Osteocyte (in vitro differentiated cells): Measurements from ENCODE around the gene RFX7. TPM values are rescaled to one million over a fixed set of nuclear protein-coding genes. Genes with fewer than 3 reads are reported as not detected.
A peak's percentile ranks its signal among the peaks of the same experiment; 100 is the strongest.

Experiments used
- DNase-seq: peaks from one replicate; pipeline ENCODE4 v3.0.0; 2021; ENCODE audit warnings: mixed read lengths; ENCODE audit not compliant: unreplicated experiment; ENCODE audit errors: extremely low spot score
- H3K27ac Mint-ChIP-seq: one replicate; pipeline ENCODE4 v1.8.0; 2021; ENCODE audit warnings: mild to moderate bottlenecking, mixed read lengths; ENCODE audit not compliant: unreplicated experiment
- H3K27me3 Mint-ChIP-seq: one replicate; pipeline ENCODE4 v1.8.0; 2021; ENCODE audit warnings: mixed read lengths; ENCODE audit not compliant: unreplicated experiment
- H3K36me3 Mint-ChIP-seq: one replicate; pipeline ENCODE4 v1.8.0; 2021; ENCODE audit warnings: mixed read lengths; ENCODE audit not compliant: unreplicated experiment
- H3K4me1 Mint-ChIP-seq: one replicate; pipeline ENCODE4 v1.8.0; 2021; ENCODE audit warnings: mixed read lengths; ENCODE audit not compliant: unreplicated experiment
- H3K4me3 Mint-ChIP-seq: one replicate; pipeline ENCODE4 v1.8.0; 2021; ENCODE audit warnings: mild to moderate bottlenecking, moderate library complexity, mixed read lengths; ENCODE audit not compliant: unreplicated experiment
- H3K9me3 Mint-ChIP-seq: one replicate; pipeline ENCODE4 v1.8.0; 2021; ENCODE audit warnings: mixed read lengths; ENCODE audit not compliant: unreplicated experiment
- CTCF ChIP-seq: fragments of 200-600 bp; sonication (generic); IDR thresholded peaks from 2 replicates; pipeline ENCODE4 v1.5.0; 2021; ENCODE audit warnings: antibody characterized with exemption, mild to moderate bottlenecking, moderate library complexity
- total RNA-seq: library from RNA; stranded (reverse); gene quantifications from 2 replicates; pipeline ENCODE4 v1.2.1, GENCODE V29; 2021

The RFX7 gene
- total RNA-seq, 1 donor from 2014 or later = 20.2 TPM

GRCh38 chr15:56105855-56106254, 137.8 kb downstream of the RFX7 start:
- TF ChIP-seq CTCF = no peak
- Mint-ChIP-seq H3K4me3 (no peak overlapping the region), H3K36me3 (peaks cover 13% of the 10 kb centered on the region), H3K4me1 (peaks cover 3% of the 10 kb centered on the region), H3K27me3 (no peaks in the 10 kb centered on the region), H3K9me3 (no peaks in the 10 kb centered on the region), H3K27ac (no peak overlapping the region)
- no peak for DNase-seq

GRCh38 chr15:56102441-56102840, 141.2 kb downstream of the RFX7 start:
- Mint-ChIP-seq H3K27ac (no peak overlapping the region), H3K36me3 (peaks cover 14% of the 10 kb centered on the region), H3K4me3 (no peak overlapping the region), H3K27me3 (no peaks in the 10 kb centered on the region), H3K9me3 (no peaks in the 10 kb centered on the region), H3K4me1 (peaks cover 3% of the 10 kb centered on the region)
- no peak for TF ChIP-seq CTCF
- no peak for DNase-seq

GRCh38 chr15:56099311-56099710, 144.4 kb downstream of the RFX7 start:
- no peak for DNase-seq
- H3K27me3 Mint-ChIP-seq = no peaks in the 10 kb centered on the region
- H3K27ac Mint-ChIP-seq = no peak overlapping the region
- H3K4me1 Mint-ChIP-seq = peaks cover 3% of the 10 kb centered on the region
- H3K9me3 Mint-ChIP-seq = no peaks in the 10 kb centered on the region
- TF ChIP-seq CTCF = no peak
- no peak overlapping the region for H3K4me3 Mint-ChIP-seq
- H3K36me3 Mint-ChIP-seq = peaks cover 41% of the 10 kb centered on the region

- Mint-ChIP-seq H3K9me3 (no peaks in the 10 kb centered on the region), H3K27ac (no peak overlapping the region), H3K36me3 (peaks cover 51% of the 10 kb centered on the region), H3K4me1 (peaks cover 3% of the 10 kb centered on the region), H3K4me3 (no peak overlapping the region), H3K27me3 (no peaks in the 10 kb centered on the region)
- TF ChIP-seq CTCF = peak; percentile 18
- DNase-seq = no peak
Observed at GRCh38 chr15:56098195-56098863, 145.3 kb downstream of the RFX7 start.

GRCh38 chr15:56095406-56095805, 148.3 kb downstream of the RFX7 start:
- no peaks in the 10 kb centered on the region for H3K9me3 Mint-ChIP-seq
- H3K27ac Mint-ChIP-seq = no peak overlapping the region
- TF ChIP-seq CTCF = no peak
- H3K27me3 Mint-ChIP-seq = no peaks in the 10 kb centered on the region
- no peak for DNase-seq
- no peaks in the 10 kb centered on the region for H3K4me1 Mint-ChIP-seq
- no peak overlapping the region for H3K4me3 Mint-ChIP-seq
- peaks cover 50% of the 10 kb centered on the region for H3K36me3 Mint-ChIP-seq
